B cell (primary cell): Measurements from ENCODE around the gene NEGR1.

Source experiments
- EZH2 ChIP-seq: IDR thresholded peaks from 2 replicates; pipeline ENCODE4 v1.6.1; 2012; ENCODE audit warnings: borderline replicate concordance, low read depth, mild to moderate bottlenecking, moderate library complexity, low read length; ENCODE audit not compliant: insufficient read depth, poor library complexity, severe bottlenecking
- TF ChIP-seq, protein P1 (sequence below): fragments of 200-600 bp; IDR thresholded peaks from one replicate; pipeline ENCODE4 v1.8.0; 2022; ENCODE audit warnings: antibody characterized with exemption, mild to moderate bottlenecking

DNA sequence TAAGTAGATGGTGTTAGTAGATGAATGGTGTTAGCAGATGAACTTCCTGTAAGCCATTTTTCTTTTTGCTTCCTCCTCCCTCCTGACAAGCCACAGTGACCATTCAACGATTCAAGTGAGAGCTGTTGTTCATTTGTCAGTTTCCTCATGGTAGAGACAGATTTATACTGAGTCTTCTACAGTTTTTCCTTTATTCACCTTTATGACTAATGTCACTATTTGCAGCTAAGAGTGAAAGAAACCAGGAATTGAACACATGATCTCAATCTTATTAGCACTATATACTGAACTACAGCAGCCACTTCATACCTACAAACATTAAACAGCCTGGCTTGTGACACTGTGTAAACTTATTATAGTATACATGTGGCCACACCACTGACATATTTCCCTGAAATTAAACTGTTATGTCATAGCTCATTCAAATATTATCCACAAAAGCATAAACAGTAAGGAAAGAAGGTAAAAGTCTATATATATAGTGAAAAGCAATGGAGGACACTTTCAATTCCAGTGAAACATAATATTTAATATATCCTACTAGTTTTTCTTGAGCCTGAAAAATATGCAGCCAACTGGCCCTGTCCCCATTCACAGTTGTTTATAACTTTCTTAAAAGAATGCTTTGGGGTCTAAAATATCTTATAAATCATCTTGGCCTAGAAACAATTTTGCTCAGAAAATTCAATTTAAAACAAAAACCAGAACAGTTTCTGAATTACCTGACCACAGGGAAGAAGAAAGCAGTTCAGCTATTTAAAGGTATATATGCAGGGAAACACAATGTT, 634.6 kb downstream of the NEGR1 start:
- TF ChIP-seq, protein P1, sequence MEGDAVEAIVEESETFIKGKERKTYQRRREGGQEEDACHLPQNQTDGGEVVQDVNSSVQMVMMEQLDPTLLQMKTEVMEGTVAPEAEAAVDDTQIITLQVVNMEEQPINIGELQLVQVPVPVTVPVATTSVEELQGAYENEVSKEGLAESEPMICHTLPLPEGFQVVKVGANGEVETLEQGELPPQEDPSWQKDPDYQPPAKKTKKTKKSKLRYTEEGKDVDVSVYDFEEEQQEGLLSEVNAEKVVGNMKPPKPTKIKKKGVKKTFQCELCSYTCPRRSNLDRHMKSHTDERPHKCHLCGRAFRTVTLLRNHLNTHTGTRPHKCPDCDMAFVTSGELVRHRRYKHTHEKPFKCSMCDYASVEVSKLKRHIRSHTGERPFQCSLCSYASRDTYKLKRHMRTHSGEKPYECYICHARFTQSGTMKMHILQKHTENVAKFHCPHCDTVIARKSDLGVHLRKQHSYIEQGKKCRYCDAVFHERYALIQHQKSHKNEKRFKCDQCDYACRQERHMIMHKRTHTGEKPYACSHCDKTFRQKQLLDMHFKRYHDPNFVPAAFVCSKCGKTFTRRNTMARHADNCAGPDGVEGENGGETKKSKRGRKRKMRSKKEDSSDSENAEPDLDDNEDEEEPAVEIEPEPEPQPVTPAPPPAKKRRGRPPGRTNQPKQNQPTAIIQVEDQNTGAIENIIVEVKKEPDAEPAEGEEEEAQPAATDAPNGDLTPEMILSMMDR = no peak
- no peak for TF ChIP-seq EZH2
